BLaER1 (cell line): Measurements from ENCODE around the gene GARIN6.

Experiments
- H3K27ac ChIP-seq: shearing (Covaris generic); formaldehyde crosslinking; 2 replicates; pipeline ENCODE4 v1.8.1; 2022
- H3K27me3 ChIP-seq: shearing (Covaris generic); formaldehyde crosslinking; 2 replicates; pipeline ENCODE4 v1.8.1; 2022
- H3K36me3 ChIP-seq: shearing (Covaris generic); formaldehyde crosslinking; 2 replicates; pipeline ENCODE4 v1.8.1; 2022
- H3K4me1 ChIP-seq: shearing (Covaris generic); formaldehyde crosslinking; 2 replicates; pipeline ENCODE4 v1.8.1; 2022
- H3K4me2 ChIP-seq: shearing (Covaris generic); formaldehyde crosslinking; 2 replicates; pipeline ENCODE4 v1.8.1; 2022
- H3K4me3 ChIP-seq: shearing (Covaris generic); formaldehyde crosslinking; 2 replicates; pipeline ENCODE4 v1.8.1; 2022
- H3K9ac ChIP-seq: shearing (Covaris generic); formaldehyde crosslinking; 2 replicates; pipeline ENCODE4 v1.8.1; 2022
- H3K9me3 ChIP-seq: shearing (Covaris generic); formaldehyde crosslinking; 2 replicates; pipeline ENCODE4 v1.8.1; 2022
- H4K20me1 ChIP-seq: shearing (Covaris generic); formaldehyde crosslinking; 2 replicates; pipeline ENCODE4 v1.8.1; 2022
- Cebpa-rat ChIP-seq: shearing (Covaris generic); IDR thresholded peaks from 2 replicates; pipeline ENCODE4 v1.8.1; 2022

Gene GARIN6

GRCh38 chr12:99627459-99627858 lies 20.1 kb upstream of the GARIN6 start:
- H3K4me2 ChIP-seq, result no peak overlapping the region
- H3K4me1 ChIP-seq, result peaks cover 33% of the 10 kb centered on the region
- no peak for TF ChIP-seq Cebpa-rat
- H3K4me3 ChIP-seq, result no peak overlapping the region
- H4K20me1 ChIP-seq, result no peaks in the 10 kb centered on the region
- no peaks in the 10 kb centered on the region for H3K27me3 ChIP-seq
- H3K9ac ChIP-seq, result no peak overlapping the region
- peaks cover 57% of the 10 kb centered on the region for H3K36me3 ChIP-seq
- peaks cover 19% of the 10 kb centered on the region for H3K9me3 ChIP-seq
- no peak overlapping the region for H3K27ac ChIP-seq

- Histone ChIP-seq H4K20me1 (no peaks in the 10 kb centered on the region), H3K36me3 (peaks cover 87% of the 10 kb centered on the region), H3K27ac (no peak overlapping the region), H3K4me3 (no peak overlapping the region), H3K9ac (no peak overlapping the region), H3K27me3 (no peaks in the 10 kb centered on the region), H3K4me2 (no peak overlapping the region), H3K4me1 (no peaks in the 10 kb centered on the region), H3K9me3 (peaks cover 10% of the 10 kb centered on the region)
- TF ChIP-seq Cebpa-rat, result no peak
Observed at GRCh38 chr12:99644629-99645028, 2.9 kb upstream of the GARIN6 start.

GRCh38 chr12:99648183-99648582 lies 630 bp downstream of the GARIN6 start:
- Histone ChIP-seq H3K4me1 (no peaks in the 10 kb centered on the region), H3K4me3 (no peak overlapping the region), H3K9ac (no peak overlapping the region), H3K27me3 (no peaks in the 10 kb centered on the region), H3K27ac (no peak overlapping the region), H3K36me3 (peaks cover 76% of the 10 kb centered on the region), H3K4me2 (no peak overlapping the region), H3K9me3 (no peaks in the 10 kb centered on the region), H4K20me1 (no peaks in the 10 kb centered on the region)
- TF ChIP-seq Cebpa-rat, result no peak

GRCh38 chr12:99649551-99649950 lies 2.0 kb downstream of the GARIN6 start:
- peaks cover 73% of the 10 kb centered on the region for H3K36me3 ChIP-seq
- H3K27me3 ChIP-seq, result no peaks in the 10 kb centered on the region
- TF ChIP-seq Cebpa-rat, result no peak
- H3K4me2 ChIP-seq, result no peak overlapping the region
- no peaks in the 10 kb centered on the region for H3K4me1 ChIP-seq
- H3K27ac ChIP-seq, result no peak overlapping the region
- H3K4me3 ChIP-seq, result no peak overlapping the region
- H3K9me3 ChIP-seq, result no peaks in the 10 kb centered on the region
- H3K9ac ChIP-seq, result no peak overlapping the region
- no peaks in the 10 kb centered on the region for H4K20me1 ChIP-seq

GRCh38 chr12:99658671-99659349 lies 11.3 kb downstream of the GARIN6 start:
- H4K20me1 ChIP-seq, result no peaks in the 10 kb centered on the region
- H3K4me3 ChIP-seq, result no peak overlapping the region
- H3K27me3 ChIP-seq, result no peaks in the 10 kb centered on the region
- H3K9ac ChIP-seq, result no peak overlapping the region
- peak overlapping the region; percentile 4; the same call in 1 of the 2 replicates for H3K4me2 ChIP-seq
- H3K4me1 ChIP-seq, result peaks cover 37% of the 10 kb centered on the region
- no peak for TF ChIP-seq Cebpa-rat
- no peaks in the 10 kb centered on the region for H3K9me3 ChIP-seq
- H3K36me3 ChIP-seq, result peaks cover 42% of the 10 kb centered on the region
- H3K27ac ChIP-seq, result no peak overlapping the region

GRCh38 chr12:99670635-99671034 lies 23.1 kb downstream of the GARIN6 start:
- no peak overlapping the region for H3K9ac ChIP-seq
- H3K27me3 ChIP-seq, result no peaks in the 10 kb centered on the region
- H3K36me3 ChIP-seq, result peaks cover 50% of the 10 kb centered on the region
- H3K4me1 ChIP-seq, result no peaks in the 10 kb centered on the region; the same call in 1 of the 2 replicates
- no peak overlapping the region for H3K27ac ChIP-seq
- H3K4me3 ChIP-seq, result no peak overlapping the region
- no peak overlapping the region for H3K4me2 ChIP-seq
- TF ChIP-seq Cebpa-rat, result no peak
- no peaks in the 10 kb centered on the region for H4K20me1 ChIP-seq
- peaks cover 10% of the 10 kb centered on the region; the same call in 1 of the 2 replicates for H3K9me3 ChIP-seq

- H3K9me3 ChIP-seq, result peaks cover 50% of the 10 kb centered on the region
- peak overlapping the region; percentile 73 for H3K4me2 ChIP-seq
- H3K4me3 ChIP-seq, result peak overlapping the region; percentile 10
- H3K9ac ChIP-seq, result peak overlapping the region; percentile 26
- H3K27me3 ChIP-seq, result no peaks in the 10 kb centered on the region
- peaks cover 53% of the 10 kb centered on the region; the same call in 1 of the 2 replicates for H3K36me3 ChIP-seq
- TF ChIP-seq Cebpa-rat, result no peak
- H4K20me1 ChIP-seq, result peaks cover 16% of the 10 kb centered on the region; the same call in 1 of the 2 replicates
- H3K27ac ChIP-seq, result peak overlapping the region; percentile 67
- H3K4me1 ChIP-seq, result peaks cover 36% of the 10 kb centered on the region
Observed at GRCh38 chr12:99680276-99680675, 32.7 kb downstream of the GARIN6 start.

- Histone ChIP-seq H3K4me1 (peaks cover 20% of the 10 kb centered on the region), H3K9ac (no peak overlapping the region), H3K4me3 (no peak overlapping the region)
Observed at GRCh38 chr12:99686142-99686541, 38.6 kb downstream of the GARIN6 start.

GRCh38 chr12:99695050-99695449 lies 47.5 kb downstream of the GARIN6 start:
- Histone ChIP-seq H3K4me1 (peaks cover 17% of the 10 kb centered on the region), H4K20me1 (no peaks in the 10 kb centered on the region; the same call in 1 of the 2 replicates), H3K9me3 (peaks cover 34% of the 10 kb centered on the region), H3K4me2 (peak overlapping the region; percentile 60), H3K4me3 (no peak overlapping the region), H3K9ac (no peak overlapping the region), H3K27me3 (no peaks in the 10 kb centered on the region), H3K36me3 (peaks cover 70% of the 10 kb centered on the region), H3K27ac (peak overlapping the region; percentile 24; the same call in 1 of the 2 replicates)
- no peak for TF ChIP-seq Cebpa-rat

More at GRCh38 chr12:99686142-99686541, 38.6 kb downstream of the GARIN6 start:
- Histone ChIP-seq H3K4me2 (no peak overlapping the region), H3K27me3 (no peaks in the 10 kb centered on the region), H3K36me3 (peaks cover 60% of the 10 kb centered on the region), H3K27ac (no peak overlapping the region), H3K9me3 (peaks cover 65% of the 10 kb centered on the region), H4K20me1 (peaks cover 5% of the 10 kb centered on the region; the same call in 1 of the 2 replicates)
- TF ChIP-seq Cebpa-rat, result no peak
